Neuronal stem cell (in vitro differentiated cells): ENCODE data around the gene SPATA13.
A peak's percentile ranks its signal among the peaks of the same experiment; 100 is the strongest.

ENCODE experiments used
- DNase-seq: peaks from one replicate; pipeline ENCODE4 v3.0.0-alpha.2; 2013; ENCODE audit warnings: low spot score
- H2AFZ ChIP-seq: one replicate; pipeline ENCODE4 v1.6.1; 2013; ENCODE audit warnings: mild to moderate bottlenecking, low read length, inconsistent platforms
- H2AK5ac ChIP-seq: 2 replicates; pipeline ENCODE4 v1.6.1; 2013; ENCODE audit warnings: low read depth, mild to moderate bottlenecking, inconsistent platforms, low read length, moderate library complexity, mixed read lengths
- H2BK120ac ChIP-seq: 2 replicates; pipeline ENCODE4 v1.6.1; 2013; ENCODE audit warnings: low read depth, mild to moderate bottlenecking, inconsistent platforms, low read length, moderate library complexity, mixed read lengths
- H2BK12ac ChIP-seq: one replicate; pipeline ENCODE4 v1.6.1; 2013; ENCODE audit warnings: low read length, inconsistent platforms
- H2BK15ac ChIP-seq: 2 replicates; pipeline ENCODE4 v1.6.1; 2013; ENCODE audit warnings: mild to moderate bottlenecking, low read length, inconsistent platforms, mixed read lengths
- H2BK5ac ChIP-seq: one replicate; pipeline ENCODE4 v1.6.1; 2013; ENCODE audit warnings: inconsistent platforms, mild to moderate bottlenecking, low read length, moderate library complexity
- H3K14ac ChIP-seq: one replicate; pipeline ENCODE4 v1.6.1; 2013; ENCODE audit warnings: low read length, inconsistent platforms
- H3K18ac ChIP-seq: 2 replicates; pipeline ENCODE4 v1.6.1; 2013; ENCODE audit warnings: low read length, inconsistent platforms
- H3K23ac ChIP-seq: 2 replicates; pipeline ENCODE4 v1.6.1; 2013; ENCODE audit warnings: low read depth, mild to moderate bottlenecking, mixed read lengths, low read length, inconsistent platforms; ENCODE audit not compliant: poor library complexity
- H3K27ac ChIP-seq: replicated peaks from 3 replicates; pipeline ENCODE4 v1.5.1; 2013; ENCODE audit warnings: low read length, inconsistent platforms
- H3K27me3 ChIP-seq, 3 experiments: 2 replicates each; pipeline ENCODE4 v1.6.1; 2013; ENCODE audit warnings: low read length in 3 of 3, mild to moderate bottlenecking in 2 of 3, inconsistent platforms in 1 of 3, low read depth in 1 of 3, mixed read lengths in 1 of 3, moderate library complexity in 1 of 3; ENCODE audit not compliant: control insufficient read depth in 3 of 3, insufficient read depth in 3 of 3
- H3K36me3 ChIP-seq, 2 donors: replicated peaks in 1 of 2; 2 replicates each; pipeline ENCODE4 v1.6.1; 2013; ENCODE audit warnings: low read length in 2 of 2; ENCODE audit not compliant: control insufficient read depth in 2 of 2, insufficient read depth in 2 of 2
- H3K4ac ChIP-seq: 2 replicates; pipeline ENCODE4 v1.6.1; 2013; ENCODE audit warnings: inconsistent platforms, mild to moderate bottlenecking, low read length, moderate library complexity
- H3K4me1 ChIP-seq, 2 donors: 1 replicate in 1 of 2; 2 replicates in 1 of 2; pipeline ENCODE4 v1.6.1; 2013; ENCODE audit warnings: low read length in 2 of 2, low read depth in 1 of 2; ENCODE audit not compliant: control insufficient read depth in 2 of 2, insufficient read depth in 1 of 2
- H3K4me2 ChIP-seq: one replicate; pipeline ENCODE4 v1.6.1; 2013; ENCODE audit warnings: mild to moderate bottlenecking, low read length, inconsistent platforms; ENCODE audit not compliant: insufficient read depth, poor library complexity, severe bottlenecking
- H3K4me3 ChIP-seq, 2 donors: 2 replicates each; pipeline ENCODE4 v1.5.1; 2013; ENCODE audit warnings: low read length in 2 of 2, mild to moderate bottlenecking in 2 of 2, inconsistent platforms in 1 of 2, moderate library complexity in 1 of 2
- H3K79me1 ChIP-seq: one replicate; pipeline ENCODE4 v1.6.1; 2013; ENCODE audit warnings: low read depth, mild to moderate bottlenecking, inconsistent platforms, low read length, moderate library complexity
- H3K9ac ChIP-seq: one replicate; pipeline ENCODE4 v1.6.1; 2013; ENCODE audit warnings: mild to moderate bottlenecking, low read depth, low read length, inconsistent platforms; ENCODE audit not compliant: poor library complexity
- H3K9me3 ChIP-seq, 2 donors: replicated peaks in 1 of 2; 2 replicates each; pipeline versions ENCODE3 to v1.6.1; 2013; ENCODE audit warnings: low read length in 2 of 2, mild to moderate bottlenecking in 2 of 2, inconsistent platforms in 1 of 2, low read depth in 1 of 2, mixed read lengths in 1 of 2, moderate library complexity in 1 of 2; ENCODE audit not compliant: control insufficient read depth in 2 of 2, insufficient read depth in 1 of 2
- H4K8ac ChIP-seq: one replicate; pipeline ENCODE4 v1.6.1; 2013; ENCODE audit warnings: low read depth, mild to moderate bottlenecking, inconsistent platforms, low read length, moderate library complexity
- H4K91ac ChIP-seq: one replicate; pipeline ENCODE4 v1.6.1; 2013; ENCODE audit warnings: low read length, low read depth, mild to moderate bottlenecking, inconsistent platforms; ENCODE audit not compliant: poor library complexity
- WGBS, 2 donors: extraction: QIAGEN DNeasy Blood & Tissue Kit; methylation state at CpG; one replicate each; pipeline ENCODE4 v1.1.7; 2013; ENCODE audit warnings: missing lambda C conversion rate in 2 of 2, mixed read lengths in 1 of 2; ENCODE audit not compliant: insufficient read length in 2 of 2, insufficient replicate concordance in 1 of 2; ENCODE audit errors: extremely low coverage in 2 of 2; 5-methylcytosine and 5-hydroxymethylcytosine counted together

SPATA13 gene

GRCh38 chr13:24288870-24289269, 128.3 kb downstream of the SPATA13 start:
- WGBS, 2 donors, result no CpG with 5 or more reads among the region's 5 CpGs
- DNase-seq, result no peak
- H3K9ac ChIP-seq, result no peak overlapping the region
- no peak overlapping the region for H4K8ac ChIP-seq
- H3K14ac ChIP-seq, result no peak overlapping the region
- H3K27me3 ChIP-seq, result no peaks in the 10 kb centered on the region
- no peaks in the 10 kb centered on the region for H3K9me3 ChIP-seq
- H2BK15ac ChIP-seq, result no peak overlapping the region
- H2BK120ac ChIP-seq, result no peak overlapping the region
- no peak overlapping the region for H3K23ac ChIP-seq
- peaks cover 36 to 92% of the 10 kb centered on the region in 2 donors for H3K36me3 ChIP-seq
- H4K91ac ChIP-seq, result no peak overlapping the region
- no peak overlapping the region for H3K18ac ChIP-seq
- no peak overlapping the region for H2BK5ac ChIP-seq
- H3K4ac ChIP-seq, result no peak overlapping the region
- no peak overlapping the region for H2AK5ac ChIP-seq
- H3K4me1 ChIP-seq, result peaks cover 0 to 4% of the 10 kb centered on the region in 2 donors
- H3K4me2 ChIP-seq, result no peak overlapping the region
- H2AFZ ChIP-seq, result no peak overlapping the region
- no peak overlapping the region for H2BK12ac ChIP-seq
- H3K27ac ChIP-seq, result no peak overlapping the region
- H3K79me1 ChIP-seq, result peaks cover 1% of the 10 kb centered on the region
- H3K4me3 ChIP-seq, result no peak overlapping the region

GRCh38 chr13:24290280-24290932, 129.9 kb downstream of the SPATA13 start:
- Histone ChIP-seq H3K4me1 (peaks cover 0 to 7% of the 10 kb centered on the region in 2 donors), H3K9ac (no peak overlapping the region), H4K8ac (no peak overlapping the region), H3K9me3 (no peaks in the 10 kb centered on the region), H3K27ac (no peak overlapping the region), H2BK15ac (no peak overlapping the region), H3K4me2 (no peak overlapping the region), H3K23ac (no peak overlapping the region), H2BK120ac (no peak overlapping the region), H2AFZ (no peak overlapping the region), H3K79me1 (peaks cover 1% of the 10 kb centered on the region), H2AK5ac (no peak overlapping the region), H3K36me3 (peaks cover 38 to 92% of the 10 kb centered on the region in 2 donors), H2BK5ac (no peak overlapping the region), H4K91ac (no peak overlapping the region), H3K27me3 (no peaks in the 10 kb centered on the region), H3K4ac (no peak overlapping the region), H2BK12ac (no peak overlapping the region), H3K4me3 (peak overlapping the region in 1 of 2 donors; percentile 32), H3K18ac (no peak overlapping the region), H3K14ac (no peak overlapping the region)
- no peak for DNase-seq
- WGBS, 2 donors, result no CpG with 5 or more reads among the region's 20 CpGs

- no peak overlapping the region for H4K91ac ChIP-seq
- no peak overlapping the region for H2BK5ac ChIP-seq
- no peak overlapping the region for H2BK12ac ChIP-seq
- peaks cover 30 to 93% of the 10 kb centered on the region in 2 donors for H3K36me3 ChIP-seq
- H2BK15ac ChIP-seq, result no peak overlapping the region
- H3K9ac ChIP-seq, result no peak overlapping the region
- no peaks in the 10 kb centered on the region for H3K27me3 ChIP-seq
- peaks cover 0 to 7% of the 10 kb centered on the region in 2 donors for H3K4me1 ChIP-seq
- no peak overlapping the region for H3K23ac ChIP-seq
- no peak overlapping the region for H3K4me2 ChIP-seq
- H3K9me3 ChIP-seq, result no peaks in the 10 kb centered on the region
- no peak overlapping the region for H3K14ac ChIP-seq
- WGBS, 2 donors, result no CpG with 5 or more reads among the region's 6 CpGs
- no peak overlapping the region for H3K4ac ChIP-seq
- no peak overlapping the region for H2AK5ac ChIP-seq
- H3K4me3 ChIP-seq, result no peak overlapping the region
- no peak overlapping the region for H4K8ac ChIP-seq
- no peak overlapping the region for H2BK120ac ChIP-seq
- DNase-seq, result no peak
- H2AFZ ChIP-seq, result no peak overlapping the region
- no peaks in the 10 kb centered on the region for H3K79me1 ChIP-seq
- H3K27ac ChIP-seq, result peak overlapping the region; percentile 33
- H3K18ac ChIP-seq, result no peak overlapping the region
Measured at GRCh38 chr13:24292481-24292880, 132.0 kb downstream of the SPATA13 start.

DNA sequence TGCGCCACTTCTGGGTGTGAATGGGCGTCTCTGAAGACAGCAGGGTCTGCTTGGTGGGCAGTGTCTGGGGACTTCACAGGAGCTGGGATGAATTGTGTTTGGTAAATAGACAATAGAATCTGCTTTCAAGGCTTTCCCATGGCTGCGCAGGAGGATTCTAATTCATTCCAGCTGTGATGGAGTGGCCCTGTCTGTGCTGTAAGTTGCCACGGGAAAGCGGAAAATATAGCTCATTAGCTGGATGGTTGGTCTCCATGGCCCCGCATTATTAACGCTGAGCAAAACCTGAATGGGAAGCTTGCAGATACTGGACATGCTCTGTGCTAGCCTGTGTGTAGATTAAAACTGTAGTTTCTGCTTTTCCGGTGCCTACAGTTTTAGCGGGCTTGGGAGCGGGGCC, 133.2 kb downstream of the SPATA13 start:
- Histone ChIP-seq H2BK12ac (no peak overlapping the region), H4K91ac (no peak overlapping the region), H3K79me1 (no peaks in the 10 kb centered on the region), H3K27me3 (no peaks in the 10 kb centered on the region), H3K4ac (no peak overlapping the region), H3K4me2 (no peak overlapping the region), H3K36me3 (peaks cover 39 to 93% of the 10 kb centered on the region in 2 donors), H3K4me3 (no peak overlapping the region), H3K14ac (no peak overlapping the region), H3K9me3 (no peaks in the 10 kb centered on the region), H2BK15ac (no peak overlapping the region), H2BK5ac (no peak overlapping the region), H2AK5ac (no peak overlapping the region), H3K9ac (no peak overlapping the region), H3K23ac (no peak overlapping the region), H4K8ac (no peak overlapping the region), H3K27ac (peak overlapping the region; percentile 19), H3K4me1 (peaks cover 0 to 7% of the 10 kb centered on the region in 2 donors), H2AFZ (no peak overlapping the region), H2BK120ac (no peak overlapping the region), H3K18ac (no peak overlapping the region)
- WGBS, 2 donors, result no CpG with 5 or more reads among the region's 10 CpGs
- no peak for DNase-seq
